ENCODE data around the gene MIOX.

MIOX gene

GRCh38 chr22:50469377-50470305 is 17.0 kb upstream of the MIOX start:
- H3K27ac ChIP-seq (ENCODE audit: low read depth, low read length), result no peak overlapping the region
- peaks cover 34% of the 10 kb centered on the region for H3K4me1 ChIP-seq (ENCODE audit: insufficient read depth, low read length)
- H3K4me3 ChIP-seq (ENCODE audit: low read depth in 1 of 2, low read length in 2 of 2), result no peak overlapping the region
- no peak overlapping the region for H3K9ac ChIP-seq (ENCODE audit: low read length)
- peaks cover 28% of the 10 kb centered on the region for H3K36me3 ChIP-seq (ENCODE audit: insufficient read depth, low read length)
- no peaks in the 10 kb centered on the region for H3K27me3 ChIP-seq (ENCODE audit: control insufficient read depth in 1 of 2, insufficient read depth in 2 of 2, low read length in 2 of 2)
- H3K9me3 ChIP-seq (ENCODE audit: low read length), result no peaks in the 10 kb centered on the region

GRCh38 chr22:50470491-50470890 is 16.2 kb upstream of the MIOX start:
- Histone ChIP-seq H3K9ac (ENCODE audit: low read length) (no peak overlapping the region), H3K27ac (ENCODE audit: low read depth, low read length) (no peak overlapping the region), H3K27me3 (ENCODE audit: control insufficient read depth in 1 of 2, insufficient read depth in 2 of 2, low read length in 2 of 2) (no peaks in the 10 kb centered on the region), H3K4me1 (ENCODE audit: insufficient read depth, low read length) (peaks cover 38% of the 10 kb centered on the region), H3K9me3 (ENCODE audit: low read length) (no peaks in the 10 kb centered on the region), H3K4me3 (ENCODE audit: low read depth in 1 of 2, low read length in 2 of 2) (no peak overlapping the region), H3K36me3 (ENCODE audit: insufficient read depth, low read length) (peaks cover 19% of the 10 kb centered on the region)

GRCh38 chr22:50471197-50471847 is 15.3 kb upstream of the MIOX start:
- peaks cover 11% of the 10 kb centered on the region for H3K36me3 ChIP-seq (ENCODE audit: insufficient read depth, low read length)
- H3K9ac ChIP-seq (ENCODE audit: low read length), result no peak overlapping the region
- H3K27me3 ChIP-seq (ENCODE audit: control insufficient read depth in 1 of 2, insufficient read depth in 2 of 2, low read length in 2 of 2), result no peaks in the 10 kb centered on the region
- no peaks in the 10 kb centered on the region for H3K9me3 ChIP-seq (ENCODE audit: low read length)
- H3K4me3 ChIP-seq (ENCODE audit: low read depth in 1 of 2, low read length in 2 of 2), result no peak overlapping the region
- H3K27ac ChIP-seq (ENCODE audit: low read depth, low read length), result no peak overlapping the region
- peaks cover 40% of the 10 kb centered on the region for H3K4me1 ChIP-seq (ENCODE audit: insufficient read depth, low read length)

- no peaks in the 10 kb centered on the region for H3K27me3 ChIP-seq (ENCODE audit: control insufficient read depth in 1 of 2, insufficient read depth in 2 of 2, low read length in 2 of 2)
- H3K9ac ChIP-seq (ENCODE audit: low read length), result no peak overlapping the region
- no peaks in the 10 kb centered on the region for H3K9me3 ChIP-seq (ENCODE audit: low read length)
- peaks cover 40% of the 10 kb centered on the region for H3K4me1 ChIP-seq (ENCODE audit: insufficient read depth, low read length)
- peaks cover 5% of the 10 kb centered on the region for H3K36me3 ChIP-seq (ENCODE audit: insufficient read depth, low read length)
- no peak overlapping the region for H3K4me3 ChIP-seq (ENCODE audit: low read depth in 1 of 2, low read length in 2 of 2)
- H3K27ac ChIP-seq (ENCODE audit: low read depth, low read length), result no peak overlapping the region
Observed at GRCh38 chr22:50471962-50472361, 14.7 kb upstream of the MIOX start.

GRCh38 chr22:50473088-50473487 is 13.6 kb upstream of the MIOX start:
- Histone ChIP-seq H3K9ac (ENCODE audit: low read length) (peak overlapping the region; percentile 68), H3K4me1 (ENCODE audit: insufficient read depth, low read length) (peaks cover 40% of the 10 kb centered on the region), H3K4me3 (ENCODE audit: low read depth in 1 of 2, low read length in 2 of 2) (peak overlapping the region; percentile 71 to 79), H3K27me3 (ENCODE audit: control insufficient read depth in 1 of 2, insufficient read depth in 2 of 2, low read length in 2 of 2) (no peaks in the 10 kb centered on the region), H3K9me3 (ENCODE audit: low read length) (no peaks in the 10 kb centered on the region), H3K36me3 (ENCODE audit: insufficient read depth, low read length) (no peaks in the 10 kb centered on the region), H3K27ac (ENCODE audit: low read depth, low read length) (no peak overlapping the region)

GRCh38 chr22:50473855-50474671 is 12.6 kb upstream of the MIOX start:
- peaks cover 38% of the 10 kb centered on the region for H3K4me1 ChIP-seq (ENCODE audit: insufficient read depth, low read length)
- H3K36me3 ChIP-seq (ENCODE audit: insufficient read depth, low read length), result no peaks in the 10 kb centered on the region
- H3K27ac ChIP-seq (ENCODE audit: low read depth, low read length), result peak overlapping the region; percentile 68
- H3K4me3 ChIP-seq (ENCODE audit: low read depth in 1 of 2, low read length in 2 of 2), result peak overlapping the region; percentile 71 to 79
- peak overlapping the region; percentile 68 for H3K9ac ChIP-seq (ENCODE audit: low read length)
- no peaks in the 10 kb centered on the region for H3K27me3 ChIP-seq (ENCODE audit: control insufficient read depth in 1 of 2, insufficient read depth in 2 of 2, low read length in 2 of 2)
- no peaks in the 10 kb centered on the region for H3K9me3 ChIP-seq (ENCODE audit: low read length)

GRCh38 chr22:50474710-50475651 is 11.7 kb upstream of the MIOX start, which contains the start of gene SBF1:
Gene SBF1, minus strand, starts transcription at chr22:50475035. Its CDS starts 195 bp downstream, at chr22:50474840.
- peak within 1 kb of the TSS; percentile 71 to 79 for H3K4me3 ChIP-seq (ENCODE audit: low read depth in 1 of 2, low read length in 2 of 2)
- H3K9me3 ChIP-seq (ENCODE audit: low read length), result no peaks in the 10 kb centered on the region
- no peaks in the 10 kb centered on the region for H3K36me3 ChIP-seq (ENCODE audit: insufficient read depth, low read length)
- peak within 1 kb of the TSS; percentile 68 for H3K27ac ChIP-seq (ENCODE audit: low read depth, low read length)
- H3K9ac ChIP-seq (ENCODE audit: low read length), result peak within 1 kb of the TSS; percentile 68
- H3K27me3 ChIP-seq (ENCODE audit: control insufficient read depth in 1 of 2, insufficient read depth in 2 of 2, low read length in 2 of 2), result peaks cover 3 to 4% of the 10 kb centered on the region in 2 donors
- peaks cover 34% of the 10 kb centered on the region for H3K4me1 ChIP-seq (ENCODE audit: insufficient read depth, low read length)

- H3K4me1 ChIP-seq (ENCODE audit: insufficient read depth, low read length), result peaks cover 28% of the 10 kb centered on the region
- no peaks in the 10 kb centered on the region for H3K36me3 ChIP-seq (ENCODE audit: insufficient read depth, low read length)
- H3K4me3 ChIP-seq (ENCODE audit: low read depth in 1 of 2, low read length in 2 of 2), result peak overlapping the region; percentile 60 to 71
- peak overlapping the region; percentile 49 for H3K9ac ChIP-seq (ENCODE audit: low read length)
- H3K27me3 ChIP-seq (ENCODE audit: control insufficient read depth in 1 of 2, insufficient read depth in 2 of 2, low read length in 2 of 2), result peaks cover 10 to 11% of the 10 kb centered on the region in 2 donors
- H3K9me3 ChIP-seq (ENCODE audit: low read length), result no peaks in the 10 kb centered on the region
- H3K27ac ChIP-seq (ENCODE audit: low read depth, low read length), result peak overlapping the region; percentile 58
Observed at GRCh38 chr22:50475652-50476002, 11.0 kb upstream of the MIOX start.

- no peaks in the 10 kb centered on the region for H3K36me3 ChIP-seq (ENCODE audit: insufficient read depth, low read length)
- no peak overlapping the region for H3K4me3 ChIP-seq (ENCODE audit: low read depth in 1 of 2, low read length in 2 of 2)
- H3K27ac ChIP-seq (ENCODE audit: low read depth, low read length), result no peak overlapping the region
- peaks cover 24% of the 10 kb centered on the region for H3K4me1 ChIP-seq (ENCODE audit: insufficient read depth, low read length)
- no peaks in the 10 kb centered on the region for H3K9me3 ChIP-seq (ENCODE audit: low read length)
- no peak overlapping the region for H3K9ac ChIP-seq (ENCODE audit: low read length)
- peaks cover 11 to 22% of the 10 kb centered on the region in 2 donors for H3K27me3 ChIP-seq (ENCODE audit: control insufficient read depth in 1 of 2, insufficient read depth in 2 of 2, low read length in 2 of 2)
Observed at GRCh38 chr22:50476868-50477267, 9.8 kb upstream of the MIOX start.

- Histone ChIP-seq H3K27me3 (ENCODE audit: control insufficient read depth in 1 of 2, insufficient read depth in 2 of 2, low read length in 2 of 2) (peaks cover 11 to 32% of the 10 kb centered on the region in 2 donors), H3K27ac (ENCODE audit: low read depth, low read length) (no peak overlapping the region), H3K9ac (ENCODE audit: low read length) (no peak overlapping the region), H3K9me3 (ENCODE audit: low read length) (no peaks in the 10 kb centered on the region), H3K36me3 (ENCODE audit: insufficient read depth, low read length) (no peaks in the 10 kb centered on the region), H3K4me1 (ENCODE audit: insufficient read depth, low read length) (peaks cover 15% of the 10 kb centered on the region), H3K4me3 (ENCODE audit: low read depth in 1 of 2, low read length in 2 of 2) (no peak overlapping the region)
Observed at GRCh38 chr22:50477923-50478322, 8.7 kb upstream of the MIOX start.
